Subcutaneous adipose tissue (tissue), 4 donors: Measurements from ENCODE around the gene TPO. TPM values are rescaled to one million over a fixed set of nuclear protein-coding genes. Genes with fewer than 3 reads are reported as not detected.

Experiments used
- total RNA-seq, 4 donors: library from RNA; depleted of rRNA; stranded (reverse); fragments of >200 nt; gene quantifications; one replicate each; pipeline ENCODE4 v1.1.0, GENCODE V29; 2016
- TF ChIP-seq, protein P1 (sequence below): fragments of 450-650 bp; IDR thresholded peaks from one replicate; pipeline ENCODE4 v1.5.1; 2016; ENCODE audit warnings: low read depth, mild to moderate bottlenecking, control low read depth, antibody characterized with exemption, moderate library complexity

Gene TPO
- total RNA-seq, 4 donors from 2014 or later = 5.9 to 22.2 (median 15.4) TPM

DNA sequence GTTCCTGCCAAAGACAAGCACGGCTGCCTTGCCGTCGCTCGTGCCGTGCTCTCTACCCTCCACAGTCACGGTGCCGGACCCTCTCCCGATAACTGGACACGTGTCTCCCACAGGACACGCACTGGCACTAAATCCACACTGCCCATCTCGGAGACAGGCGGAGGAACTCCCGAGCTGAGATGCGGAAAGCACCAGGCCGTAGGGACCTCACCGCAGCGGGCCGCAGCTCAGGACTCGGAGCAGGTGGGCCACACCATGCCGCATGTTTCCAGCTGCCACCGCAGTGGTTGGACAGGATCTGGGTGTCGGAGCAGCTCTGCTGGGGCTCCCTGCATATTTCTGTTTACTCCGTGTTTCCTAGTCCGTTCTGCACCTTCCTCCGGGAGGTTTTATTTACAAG lies 127.2 kb downstream of the TPO start:
- TF ChIP-seq, protein P1, sequence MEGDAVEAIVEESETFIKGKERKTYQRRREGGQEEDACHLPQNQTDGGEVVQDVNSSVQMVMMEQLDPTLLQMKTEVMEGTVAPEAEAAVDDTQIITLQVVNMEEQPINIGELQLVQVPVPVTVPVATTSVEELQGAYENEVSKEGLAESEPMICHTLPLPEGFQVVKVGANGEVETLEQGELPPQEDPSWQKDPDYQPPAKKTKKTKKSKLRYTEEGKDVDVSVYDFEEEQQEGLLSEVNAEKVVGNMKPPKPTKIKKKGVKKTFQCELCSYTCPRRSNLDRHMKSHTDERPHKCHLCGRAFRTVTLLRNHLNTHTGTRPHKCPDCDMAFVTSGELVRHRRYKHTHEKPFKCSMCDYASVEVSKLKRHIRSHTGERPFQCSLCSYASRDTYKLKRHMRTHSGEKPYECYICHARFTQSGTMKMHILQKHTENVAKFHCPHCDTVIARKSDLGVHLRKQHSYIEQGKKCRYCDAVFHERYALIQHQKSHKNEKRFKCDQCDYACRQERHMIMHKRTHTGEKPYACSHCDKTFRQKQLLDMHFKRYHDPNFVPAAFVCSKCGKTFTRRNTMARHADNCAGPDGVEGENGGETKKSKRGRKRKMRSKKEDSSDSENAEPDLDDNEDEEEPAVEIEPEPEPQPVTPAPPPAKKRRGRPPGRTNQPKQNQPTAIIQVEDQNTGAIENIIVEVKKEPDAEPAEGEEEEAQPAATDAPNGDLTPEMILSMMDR = no peak

DNA sequence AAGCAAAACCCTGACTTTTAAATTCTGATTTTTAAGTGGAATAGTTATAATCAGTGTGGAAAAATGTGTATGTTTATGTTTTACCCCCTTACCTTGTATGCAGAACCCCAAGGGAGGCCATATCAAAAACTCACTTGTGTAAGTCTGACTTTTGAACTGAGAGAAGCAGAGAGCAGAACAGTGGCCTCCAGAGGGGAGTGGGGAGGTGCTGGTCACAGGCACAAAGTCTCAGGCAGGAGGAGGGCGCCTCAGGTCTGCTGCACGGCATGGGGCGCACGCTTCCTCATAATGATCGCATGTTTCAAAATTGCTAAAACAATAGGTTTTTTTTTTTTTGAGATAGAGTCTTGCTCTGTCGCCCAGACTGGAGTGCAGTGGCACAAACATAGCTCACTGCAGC lies 127.8 kb downstream of the TPO start:
- TF ChIP-seq, protein P1 = no peak

DNA sequence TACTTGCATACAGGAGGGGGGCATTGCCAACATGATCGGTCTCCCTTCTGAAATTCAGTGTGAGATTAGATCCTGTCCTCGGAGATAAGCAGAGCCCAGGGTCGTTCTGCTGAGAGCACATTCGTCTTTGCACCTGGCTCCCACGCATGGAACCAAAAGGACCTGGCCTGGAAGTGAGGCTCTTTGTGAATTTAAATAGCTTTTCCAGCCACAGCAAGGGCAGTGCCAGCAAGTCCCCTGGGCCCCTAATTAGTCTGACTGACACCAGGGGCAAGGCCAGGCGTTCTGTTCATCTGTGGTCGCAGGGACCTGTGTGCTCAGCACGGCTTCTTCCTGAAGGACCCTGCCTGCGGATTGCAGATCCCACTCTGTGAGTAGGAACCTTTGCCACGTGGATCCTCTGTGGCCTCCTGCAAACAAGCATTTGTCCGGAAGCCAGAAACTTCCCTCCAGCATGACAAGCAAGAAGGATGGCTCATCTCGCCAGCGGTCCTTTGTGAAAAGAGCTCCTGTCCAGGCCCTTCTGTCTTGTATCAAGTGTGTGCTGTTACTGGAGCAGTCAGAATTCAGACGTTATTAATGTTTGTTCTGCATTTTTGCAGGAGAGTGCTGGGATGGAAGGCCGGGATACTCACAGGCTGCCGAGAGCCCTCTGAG lies 128.7 kb downstream of the TPO start:
- TF ChIP-seq, protein P1 = no peak

DNA sequence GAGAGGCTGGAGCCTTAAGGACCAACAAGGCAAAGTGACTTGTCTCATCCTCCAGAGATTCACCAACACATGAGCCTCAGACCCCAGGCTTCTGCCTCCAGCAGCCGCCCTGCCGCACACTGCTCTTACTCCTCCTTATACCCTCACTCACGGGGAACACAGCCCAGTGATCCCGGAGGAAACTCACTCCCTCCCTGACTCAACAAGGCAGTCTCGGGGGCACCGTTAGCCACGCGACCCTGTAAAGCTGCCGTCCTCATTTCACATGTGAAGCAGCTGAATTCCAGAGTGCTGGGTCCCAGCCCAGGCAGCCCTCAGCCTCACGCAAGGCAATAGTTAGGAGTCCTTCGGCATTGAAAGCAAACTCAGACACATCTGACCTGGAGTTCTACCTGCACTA lies 129.7 kb downstream of the TPO start:
- TF ChIP-seq, protein P1 = no peak

DNA sequence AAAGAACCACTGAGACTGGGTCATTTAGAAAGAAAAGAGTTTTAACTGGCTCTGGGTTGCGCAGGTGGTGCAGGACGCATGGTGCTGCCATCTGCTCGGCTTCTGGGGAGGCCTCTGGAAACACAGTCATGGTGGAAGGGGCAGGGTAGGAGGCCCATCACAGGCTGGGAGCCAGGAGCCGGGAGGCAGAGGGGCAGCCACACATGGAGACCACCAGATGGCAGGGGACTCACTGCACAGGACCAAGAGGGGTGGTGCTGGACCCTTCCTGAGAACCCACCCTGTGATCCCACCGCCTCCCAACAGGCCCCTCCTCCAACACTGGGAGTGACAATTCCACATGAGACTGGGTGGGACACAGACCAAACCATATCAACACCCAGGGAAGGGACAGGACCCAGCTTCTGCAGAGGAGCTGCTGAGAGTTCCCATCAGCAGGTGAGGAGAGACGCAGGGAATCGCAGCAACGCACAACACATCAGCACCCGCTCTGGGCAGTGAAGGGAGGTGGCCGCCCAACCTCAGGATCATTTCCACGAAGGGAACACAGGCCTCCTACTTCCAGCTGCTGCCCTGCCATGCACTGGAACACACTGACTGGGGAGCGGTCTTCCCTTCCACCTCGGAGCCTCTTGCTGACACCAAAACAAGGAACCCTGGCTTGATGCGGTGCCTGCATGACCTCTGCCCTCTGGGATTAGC lies 130.7 kb downstream of the TPO start:
- TF ChIP-seq, protein P1 = no peak

DNA sequence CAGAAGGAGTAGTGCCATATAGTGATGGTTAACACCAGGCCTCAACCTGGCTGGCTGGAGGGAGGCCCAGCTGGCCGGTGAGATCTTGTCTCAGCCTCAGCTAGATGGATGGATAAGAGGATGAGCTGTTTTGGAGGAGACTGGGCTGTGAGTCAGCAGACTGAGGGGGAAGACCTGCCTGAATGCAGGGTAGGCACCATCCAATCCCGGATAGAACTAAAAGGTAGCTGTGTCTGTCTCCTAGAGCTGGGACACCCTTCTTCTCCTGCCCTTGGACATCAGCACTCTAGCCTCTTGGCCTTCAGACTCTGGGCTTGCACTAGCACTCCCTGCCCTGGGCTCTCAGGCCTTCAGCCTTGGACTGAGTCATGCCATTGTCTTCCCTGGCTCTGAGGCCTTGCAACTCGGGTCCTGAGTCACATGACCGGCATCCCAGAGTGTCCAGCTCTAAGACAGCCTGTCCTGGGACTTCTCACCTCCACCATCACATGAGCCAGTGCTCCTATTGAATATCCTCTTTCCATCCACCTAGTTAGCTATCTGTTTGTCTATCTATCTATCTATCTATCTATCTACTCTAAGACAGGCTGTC lies 131.3 kb downstream of the TPO start:
- TF ChIP-seq, protein P1 = no peak

DNA sequence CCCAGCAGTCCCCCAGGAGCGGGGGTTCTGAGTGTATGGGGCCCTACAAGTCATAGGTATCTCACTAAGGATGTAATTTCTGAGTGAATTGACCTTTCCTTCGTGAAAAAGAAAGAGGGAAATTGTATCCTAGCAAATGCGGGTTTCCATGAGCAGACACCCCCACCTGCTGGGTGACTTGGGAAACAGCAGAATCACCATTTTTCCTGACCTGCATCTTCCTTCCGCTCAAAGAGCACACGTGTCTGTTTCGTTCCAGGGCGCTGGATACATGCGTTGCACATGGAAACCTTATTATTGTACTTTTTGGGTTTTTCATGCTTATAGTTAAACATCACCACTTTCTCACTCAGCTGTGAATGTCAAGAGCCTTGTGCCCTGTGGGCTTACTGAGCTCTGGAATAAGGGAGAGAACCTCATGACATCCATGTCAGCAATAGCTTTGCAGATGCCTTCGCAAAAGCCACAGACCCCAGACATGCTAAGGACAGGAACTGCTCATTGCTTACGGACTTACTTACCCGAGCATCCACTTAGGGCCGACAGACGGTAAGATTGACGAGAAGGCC lies 132.8 kb downstream of the TPO start:
- TF ChIP-seq, protein P1 = no peak
